ENCODE data around the gene SELENOO.
A peak's percentile ranks its signal among the peaks of the same experiment; 100 is the strongest.

The SELENOO gene

DNA sequence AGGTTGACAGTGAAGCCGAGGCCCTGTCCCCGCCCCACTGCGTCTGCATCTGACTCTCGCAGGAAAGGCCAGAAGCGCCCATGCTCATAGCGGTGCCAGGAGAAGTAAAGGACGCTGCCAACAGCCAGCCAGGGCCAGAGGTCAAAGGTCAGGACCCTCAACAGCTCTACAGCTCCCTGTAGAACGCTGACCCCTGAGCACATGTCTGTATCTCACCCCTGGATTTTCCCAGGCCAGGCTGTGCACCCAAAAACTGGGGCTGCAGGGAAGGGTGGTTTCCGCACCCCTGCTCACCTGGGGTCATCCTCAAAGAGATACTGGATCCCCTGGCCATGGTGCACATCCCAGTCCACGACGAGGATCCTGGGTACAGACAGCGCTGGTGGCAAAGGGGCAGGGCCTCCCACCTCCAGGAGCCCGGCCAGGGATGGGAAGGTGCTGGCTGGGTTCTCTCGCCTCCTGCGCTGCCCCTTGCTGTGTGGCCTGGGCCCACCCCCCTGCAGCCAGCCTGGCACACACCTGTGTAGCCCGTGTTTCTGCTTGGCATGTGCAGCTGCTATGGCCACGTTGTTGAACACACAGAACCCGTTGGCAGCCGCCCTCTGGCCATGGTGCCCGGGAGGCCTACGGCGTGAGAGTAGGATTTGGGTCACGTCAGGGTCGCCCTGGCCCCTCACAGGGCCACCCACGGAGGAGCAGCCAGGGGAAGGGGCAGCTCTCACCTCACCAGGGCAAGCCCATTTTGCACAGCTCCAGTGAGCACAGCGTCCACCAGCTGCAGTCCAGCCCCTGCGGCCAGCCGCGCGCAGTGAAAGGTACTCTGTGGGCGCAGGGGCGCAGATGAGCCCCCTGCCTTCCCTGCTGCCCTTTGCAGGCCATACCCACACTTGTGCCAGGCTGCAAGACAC, 48.8 kb downstream of the SELENOO start:
- TF ChIP-seq EGR1 (IDR thresholded peaks at IDR 0.05) (no peak), CREB1 (IDR thresholded peaks at IDR 0.05; ENCODE audit: low read depth) (no peak), YY1 (IDR thresholded peaks at IDR 0.05; ENCODE audit: low read depth) (no peak), NFIC (IDR thresholded peaks at IDR 0.05) (no peak), EP300 (IDR thresholded peaks at IDR 0.05; ENCODE audit: borderline replicate concordance) (no peak), ZBTB7A (IDR thresholded peaks at IDR 0.05; ENCODE audit: low read depth) (no peak), RAD21 (IDR thresholded peaks at IDR 0.05; ENCODE audit: low read depth) (no peak), CEBPB (IDR thresholded peaks at IDR 0.05) (no peak), TCF12 (IDR thresholded peaks at IDR 0.05; ENCODE audit: low read depth) (no peak), TEAD4 (IDR thresholded peaks at IDR 0.05) (no peak), TAF1 (IDR thresholded peaks at IDR 0.05; ENCODE audit: low read depth) (no peak), FOXM1 (IDR thresholded peaks at IDR 0.05; ENCODE audit: borderline replicate concordance, low read depth) (no peak)
- TF ChIP-seq, protein P1, sequence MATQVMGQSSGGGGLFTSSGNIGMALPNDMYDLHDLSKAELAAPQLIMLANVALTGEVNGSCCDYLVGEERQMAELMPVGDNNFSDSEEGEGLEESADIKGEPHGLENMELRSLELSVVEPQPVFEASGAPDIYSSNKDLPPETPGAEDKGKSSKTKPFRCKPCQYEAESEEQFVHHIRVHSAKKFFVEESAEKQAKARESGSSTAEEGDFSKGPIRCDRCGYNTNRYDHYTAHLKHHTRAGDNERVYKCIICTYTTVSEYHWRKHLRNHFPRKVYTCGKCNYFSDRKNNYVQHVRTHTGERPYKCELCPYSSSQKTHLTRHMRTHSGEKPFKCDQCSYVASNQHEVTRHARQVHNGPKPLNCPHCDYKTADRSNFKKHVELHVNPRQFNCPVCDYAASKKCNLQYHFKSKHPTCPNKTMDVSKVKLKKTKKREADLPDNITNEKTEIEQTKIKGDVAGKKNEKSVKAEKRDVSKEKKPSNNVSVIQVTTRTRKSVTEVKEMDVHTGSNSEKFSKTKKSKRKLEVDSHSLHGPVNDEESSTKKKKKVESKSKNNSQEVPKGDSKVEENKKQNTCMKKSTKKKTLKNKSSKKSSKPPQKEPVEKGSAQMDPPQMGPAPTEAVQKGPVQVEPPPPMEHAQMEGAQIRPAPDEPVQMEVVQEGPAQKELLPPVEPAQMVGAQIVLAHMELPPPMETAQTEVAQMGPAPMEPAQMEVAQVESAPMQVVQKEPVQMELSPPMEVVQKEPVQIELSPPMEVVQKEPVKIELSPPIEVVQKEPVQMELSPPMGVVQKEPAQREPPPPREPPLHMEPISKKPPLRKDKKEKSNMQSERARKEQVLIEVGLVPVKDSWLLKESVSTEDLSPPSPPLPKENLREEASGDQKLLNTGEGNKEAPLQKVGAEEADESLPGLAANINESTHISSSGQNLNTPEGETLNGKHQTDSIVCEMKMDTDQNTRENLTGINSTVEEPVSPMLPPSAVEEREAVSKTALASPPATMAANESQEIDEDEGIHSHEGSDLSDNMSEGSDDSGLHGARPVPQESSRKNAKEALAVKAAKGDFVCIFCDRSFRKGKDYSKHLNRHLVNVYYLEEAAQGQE (IDR thresholded peaks at IDR 0.05; ENCODE audit: low read depth) = no peak
- TF ChIP-seq, protein P2, sequence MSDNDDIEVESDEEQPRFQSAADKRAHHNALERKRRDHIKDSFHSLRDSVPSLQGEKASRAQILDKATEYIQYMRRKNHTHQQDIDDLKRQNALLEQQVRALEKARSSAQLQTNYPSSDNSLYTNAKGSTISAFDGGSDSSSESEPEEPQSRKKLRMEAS (IDR thresholded peaks at IDR 0.05) = no peak
- TF ChIP-seq, protein P3, sequence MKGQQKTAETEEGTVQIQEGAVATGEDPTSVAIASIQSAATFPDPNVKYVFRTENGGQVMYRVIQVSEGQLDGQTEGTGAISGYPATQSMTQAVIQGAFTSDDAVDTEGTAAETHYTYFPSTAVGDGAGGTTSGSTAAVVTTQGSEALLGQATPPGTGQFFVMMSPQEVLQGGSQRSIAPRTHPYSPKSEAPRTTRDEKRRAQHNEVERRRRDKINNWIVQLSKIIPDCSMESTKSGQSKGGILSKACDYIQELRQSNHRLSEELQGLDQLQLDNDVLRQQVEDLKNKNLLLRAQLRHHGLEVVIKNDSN (IDR thresholded peaks at IDR 0.05) = no peak

DNA sequence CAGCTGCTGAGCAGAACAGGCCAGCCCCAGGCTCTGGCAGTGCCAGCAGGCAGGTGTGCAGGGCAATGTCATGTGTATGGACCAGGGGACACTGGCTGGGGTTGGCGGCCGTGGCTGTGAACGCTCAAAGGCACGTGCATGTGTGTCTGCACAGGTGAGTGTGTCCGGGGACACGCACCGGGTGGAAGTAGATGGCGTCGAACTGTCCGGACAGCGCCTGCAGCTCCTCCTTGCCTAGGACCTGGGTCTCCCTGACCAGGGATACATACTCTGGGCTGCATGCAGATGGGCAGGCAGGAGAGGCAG, 49.4 kb downstream of the SELENOO start:
- TF ChIP-seq, protein P3 (IDR thresholded peaks at IDR 0.05) = no peak
- TF ChIP-seq RAD21 (IDR thresholded peaks at IDR 0.05; ENCODE audit: low read depth) (no peak), FOXM1 (IDR thresholded peaks at IDR 0.05; ENCODE audit: borderline replicate concordance, low read depth) (no peak), EGR1 (IDR thresholded peaks at IDR 0.05) (no peak), CREB1 (IDR thresholded peaks at IDR 0.05; ENCODE audit: low read depth) (no peak), EP300 (IDR thresholded peaks at IDR 0.05; ENCODE audit: borderline replicate concordance) (no peak), NFIC (IDR thresholded peaks at IDR 0.05) (no peak)

DNA sequence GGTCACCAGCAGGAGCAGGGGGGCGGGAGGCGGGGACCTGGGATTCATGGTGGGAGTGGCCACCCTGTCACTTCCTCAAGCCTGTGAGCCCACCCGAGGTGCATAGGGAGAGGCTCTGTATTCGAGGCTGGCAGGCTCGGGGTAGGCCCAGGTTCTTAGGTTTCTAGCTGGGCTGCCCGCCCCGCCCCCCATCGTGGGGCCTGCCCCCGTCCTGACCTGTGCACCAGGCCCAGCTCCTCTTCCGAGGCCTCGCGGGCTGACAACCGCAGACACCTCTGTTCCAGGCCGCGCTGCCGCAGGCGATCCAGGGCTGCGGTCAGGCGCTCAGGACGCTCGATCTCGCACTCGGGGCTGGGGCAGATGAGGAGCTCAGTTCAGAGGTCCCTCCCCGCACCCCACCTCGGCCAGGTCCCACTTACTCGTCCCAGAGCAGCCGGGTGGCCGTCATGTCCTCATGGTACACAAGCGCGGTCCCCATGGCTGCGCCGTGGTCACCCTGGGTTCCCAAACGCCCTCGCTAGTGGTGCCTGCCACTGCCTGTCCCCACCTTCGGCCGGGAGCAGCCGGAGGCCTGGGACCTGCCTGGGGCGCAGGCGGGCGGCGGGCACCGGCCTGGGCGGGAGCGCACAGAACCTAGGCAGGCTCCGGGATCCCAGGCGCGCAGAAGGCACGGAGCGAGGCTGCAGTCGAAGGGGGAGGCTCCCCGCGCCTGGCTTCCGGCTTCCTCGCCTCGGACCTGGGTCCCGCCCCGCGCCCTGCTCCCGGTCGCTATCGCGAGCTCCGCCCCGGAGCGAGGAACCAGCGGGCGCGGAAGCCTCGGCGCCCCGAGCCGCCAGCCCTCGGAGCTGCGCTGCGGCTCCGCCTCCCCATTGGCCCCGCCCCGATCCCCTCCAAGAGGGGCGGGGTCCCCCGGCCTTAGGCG, 50.0 kb downstream of the SELENOO start, which contains the start of gene HDAC10:
HDAC10 (minus strand) TSS at position 711 of the 922 bp plus-strand sequence; CDS start at position 478, 233 bp downstream.
- TF ChIP-seq TEAD4 (IDR thresholded peaks at IDR 0.05) (peak; percentile 30; the same call in 1 of the 2 replicates), EGR1 (IDR thresholded peaks at IDR 0.05) (no peak), TCF12 (IDR thresholded peaks at IDR 0.05; ENCODE audit: low read depth) (no peak)
- TF ChIP-seq, protein P2 (IDR thresholded peaks at IDR 0.05) = peak; percentile 39

DNA sequence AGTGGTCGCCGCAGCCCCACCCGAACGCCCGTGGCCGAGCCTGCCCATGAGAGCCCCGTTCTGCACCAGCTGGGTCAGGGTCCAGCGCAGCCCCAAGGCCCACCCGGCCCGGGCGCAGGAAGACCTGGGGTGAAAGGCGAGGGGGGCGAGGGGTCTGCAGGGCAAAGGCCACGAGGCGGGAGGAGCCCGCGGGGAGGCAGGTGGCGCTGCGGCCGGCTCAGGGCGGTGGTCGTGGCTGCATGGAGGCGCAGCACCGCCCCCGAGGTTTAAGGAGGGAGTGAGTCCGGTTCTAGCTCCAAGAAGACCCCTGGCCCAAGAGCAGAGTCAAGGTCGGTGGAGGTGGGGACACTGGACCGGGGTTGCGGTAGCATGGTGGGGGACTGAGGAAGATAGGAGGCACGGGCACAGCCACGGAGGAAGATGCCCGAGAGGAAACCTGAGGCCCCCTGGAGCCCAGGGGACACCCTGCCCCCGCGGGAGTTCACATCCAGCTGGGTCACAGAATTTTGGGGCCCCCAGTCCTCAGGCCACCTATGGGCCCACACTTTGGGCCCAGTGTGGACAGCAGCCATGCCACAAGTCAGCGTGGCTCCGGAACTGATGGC, 50.8 kb downstream of the SELENOO start:
- TF ChIP-seq ZBTB7A (IDR thresholded peaks at IDR 0.05; ENCODE audit: low read depth) (peak; percentile 93), NFIC (IDR thresholded peaks at IDR 0.05) (no peak)

DNA sequence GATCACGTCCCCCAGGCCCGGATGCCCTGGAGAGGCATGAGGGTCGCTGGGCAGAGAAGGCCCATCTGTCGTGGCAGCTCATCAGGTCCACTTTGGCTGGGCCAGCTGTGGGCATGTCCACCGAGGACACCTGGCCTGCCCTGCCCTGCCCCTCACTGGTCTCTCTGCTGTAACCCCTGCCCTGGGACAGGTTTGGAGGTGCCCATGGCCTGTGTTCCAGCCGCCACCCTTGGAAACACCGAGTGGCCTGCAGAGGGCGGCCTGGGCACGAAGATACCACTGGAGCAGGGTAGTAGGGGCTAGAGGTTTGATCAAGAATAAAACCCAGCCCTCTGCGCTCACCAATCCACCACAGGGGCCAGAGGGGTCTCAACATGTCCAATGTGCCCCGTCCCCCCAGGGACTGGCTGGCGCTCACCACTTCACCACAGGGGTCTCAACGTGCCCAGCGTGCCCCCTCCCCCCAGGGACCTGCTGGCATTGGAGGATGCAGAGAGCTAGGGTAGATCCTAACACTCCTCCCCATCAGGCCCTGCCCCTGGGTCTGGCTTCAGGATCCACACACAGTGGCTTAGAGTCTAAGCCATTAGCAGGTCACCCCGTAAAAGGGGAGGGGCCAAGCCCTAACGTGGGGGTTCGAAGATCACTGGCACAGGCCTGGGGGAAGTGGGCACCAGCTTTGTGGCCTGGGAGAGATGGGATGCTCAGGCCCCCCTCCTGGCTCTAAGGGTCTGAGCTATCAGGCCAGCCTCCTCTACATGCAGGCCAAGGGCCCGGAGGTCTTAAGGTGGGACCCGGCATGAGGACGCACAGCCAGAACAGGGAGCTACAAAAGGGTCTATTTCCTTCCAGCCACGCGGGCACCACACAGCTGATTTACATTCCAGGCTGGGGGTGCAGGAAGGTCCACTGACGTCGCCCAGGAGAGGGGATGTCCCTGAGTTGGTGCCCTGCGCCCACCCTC, 51.6 kb downstream of the SELENOO start:
- no peak for TF ChIP-seq CREB1 (IDR thresholded peaks at IDR 0.05; ENCODE audit: low read depth)
- peak; percentile 81 for TF ChIP-seq RAD21 (IDR thresholded peaks at IDR 0.05; ENCODE audit: low read depth)

DNA sequence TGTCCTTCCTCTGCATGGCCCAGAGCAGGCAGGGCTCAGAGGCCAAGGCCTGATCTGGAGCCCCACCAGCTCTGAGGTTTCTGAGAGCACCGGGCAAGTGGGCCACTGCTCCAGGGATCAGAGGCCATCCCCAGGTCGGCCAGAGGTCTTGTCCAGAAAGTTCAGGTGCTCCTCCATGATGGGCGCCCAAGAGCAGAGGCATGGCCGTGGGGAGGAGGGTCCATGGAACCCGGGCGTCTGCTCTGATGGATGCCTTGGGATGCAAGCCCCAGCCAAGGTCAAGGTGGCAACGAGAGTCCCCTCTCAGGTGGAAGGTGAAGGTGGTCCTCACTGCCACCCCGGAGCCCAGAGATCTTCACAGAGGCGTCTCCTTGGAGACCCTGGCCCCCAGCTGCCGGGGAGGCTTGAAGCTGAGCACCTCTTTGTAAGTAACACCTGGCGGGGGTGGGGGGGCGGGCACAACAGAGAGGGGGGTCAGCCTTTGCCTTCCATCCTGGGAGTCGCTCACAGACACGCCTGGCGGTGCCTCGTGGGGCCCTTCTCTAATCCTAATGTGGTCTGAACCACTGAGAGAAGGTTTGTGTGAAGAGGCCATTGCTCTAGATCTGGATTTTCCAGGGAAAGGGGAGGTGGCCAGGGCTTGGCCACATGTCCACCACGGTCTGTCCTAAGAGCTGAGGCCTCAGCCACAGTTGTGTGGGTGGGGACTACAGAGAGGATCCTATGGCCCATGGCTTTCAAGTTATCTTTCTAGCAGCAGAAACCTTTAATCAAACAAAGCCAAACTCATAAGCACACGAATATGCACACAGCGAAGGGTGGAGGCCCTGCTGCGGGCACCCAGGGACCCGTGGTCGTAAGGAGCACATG, 52.5 kb downstream of the SELENOO start:
- TF ChIP-seq EGR1 (IDR thresholded peaks at IDR 0.05) = no peak
- TF ChIP-seq, protein P1 (IDR thresholded peaks at IDR 0.05; ENCODE audit: low read depth) = no peak
- no peak for TF ChIP-seq YY1 (IDR thresholded peaks at IDR 0.05; ENCODE audit: low read depth)
- TF ChIP-seq NFIC (IDR thresholded peaks at IDR 0.05) = no peak
- no peak for TF ChIP-seq ZBTB7A (IDR thresholded peaks at IDR 0.05; ENCODE audit: low read depth)

All from Ishikawa (cell line).